HT-29 (cell line): ENCODE data around the gene KCTD1. TPM values are rescaled to one million over a fixed set of nuclear protein-coding genes. Genes with fewer than 3 reads are reported as not detected.
A peak's percentile ranks its signal among the peaks of the same experiment; 100 is the strongest.

Experiments used
- DNase-seq: peaks from one replicate; pipeline ENCODE4 v3.0.0-alpha.2; 2015; ENCODE audit warnings: low spot score
- total RNA-seq: library from RNA; depleted of rRNA; stranded (reverse); fragments of >200 nt; shearing (Covaris generic); gene quantifications from 2 replicates; pipeline ENCODE4 v1.2.3, GENCODE V29; 2014; rRNA removed

KCTD1 gene
- 23.4 and 29.5 TPM in 2 replicates for total RNA-seq

DNA sequence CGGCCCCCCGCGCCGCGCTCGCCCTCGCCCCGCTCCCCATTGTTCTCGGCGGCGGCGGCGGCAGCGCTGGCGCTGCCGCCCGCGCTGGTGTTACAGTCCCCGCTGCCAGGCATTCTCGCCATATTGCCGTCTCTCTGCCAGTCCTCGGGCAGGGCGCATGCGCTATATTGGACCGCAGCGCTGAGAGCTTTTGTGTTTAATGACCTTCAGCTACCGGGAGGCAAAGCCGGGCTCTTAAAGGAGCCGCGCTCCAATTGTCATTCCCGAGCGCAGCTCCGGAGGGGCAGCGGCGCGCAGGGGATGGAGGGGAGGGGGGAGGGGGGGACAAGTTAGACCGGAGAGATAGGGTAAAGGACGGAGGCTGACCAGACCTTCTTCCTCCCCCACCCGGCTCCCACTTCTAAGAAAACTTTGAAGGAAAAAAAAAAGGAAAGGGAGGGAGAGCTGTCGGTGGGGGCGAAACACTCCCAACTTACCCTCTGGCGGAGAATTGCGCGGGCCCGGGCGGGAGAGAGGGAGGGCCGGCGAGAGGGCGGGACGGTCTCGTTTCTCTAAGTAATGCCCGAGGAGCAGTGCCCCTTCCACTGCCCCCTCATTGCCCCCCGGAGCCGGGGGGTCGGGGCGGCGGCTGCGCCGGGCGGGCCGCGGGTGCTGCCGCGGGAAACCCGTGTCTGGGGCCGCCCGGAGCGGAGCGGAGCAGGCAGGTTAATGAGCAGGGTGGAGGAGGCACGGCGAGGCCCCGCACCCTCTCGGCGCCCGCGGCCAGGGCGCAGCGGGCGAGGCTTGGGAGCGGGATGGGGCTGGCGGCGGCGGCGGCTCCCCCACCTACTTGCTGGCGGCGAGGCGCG lies at the start of gene KCTD1:
TSS of gene KCTD1 (minus strand) at position 139 of the 848 bp plus-strand sequence. CDS start at position 122, 17 bp downstream.
- peak; percentile 78 for DNase-seq

GRCh38 chr18:26593365-26594320 lies 45.3 kb upstream of the KCTD1 start:
- no peak for DNase-seq

DNA sequence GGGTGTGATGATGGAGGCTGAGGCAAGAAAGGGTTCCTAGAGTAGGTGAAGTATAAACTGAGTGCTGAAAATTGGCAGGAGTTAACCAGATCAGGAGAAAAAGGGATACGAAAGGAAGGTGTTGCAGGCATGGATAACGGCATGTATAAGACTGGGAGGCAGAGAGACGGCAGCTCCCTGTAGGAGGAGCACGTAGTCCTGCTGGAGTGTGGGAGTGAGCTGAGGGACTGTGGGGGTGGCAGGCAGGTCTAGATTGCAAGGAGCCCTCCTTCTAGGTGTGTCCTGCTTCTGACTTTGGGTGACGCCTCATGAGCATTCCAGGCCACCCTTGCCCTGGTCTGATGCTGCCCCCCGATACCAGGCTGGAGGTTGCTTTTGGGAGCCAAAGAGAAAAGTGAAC lies 36.4 kb upstream of the KCTD1 start:
- DNase-seq, result no peak

GRCh38 chr18:26579941-26580618 lies 31.7 kb upstream of the KCTD1 start:
- peak; percentile 83 for DNase-seq

DNA sequence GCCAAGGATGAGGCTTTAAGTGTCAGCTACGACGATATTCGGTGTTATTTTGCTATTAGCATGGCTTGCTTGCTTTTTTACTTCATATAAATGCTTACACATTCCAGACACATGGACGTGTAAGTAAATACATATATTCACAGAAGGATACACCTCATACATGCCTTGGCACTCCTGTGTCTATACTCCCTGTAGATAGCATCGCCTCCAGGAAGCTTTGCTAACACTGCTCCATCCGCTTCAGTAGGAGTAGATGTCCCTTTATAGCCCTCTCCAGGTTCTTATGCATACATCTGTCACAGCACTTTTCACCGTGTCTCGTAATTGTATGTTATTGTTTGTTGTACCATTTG lies 27.5 kb upstream of the KCTD1 start:
- DNase-seq, result peak; percentile 63

- DNase-seq, result peak; percentile 59
Observed at GRCh38 chr18:26574958-26575864, 26.9 kb upstream of the KCTD1 start.

DNA sequence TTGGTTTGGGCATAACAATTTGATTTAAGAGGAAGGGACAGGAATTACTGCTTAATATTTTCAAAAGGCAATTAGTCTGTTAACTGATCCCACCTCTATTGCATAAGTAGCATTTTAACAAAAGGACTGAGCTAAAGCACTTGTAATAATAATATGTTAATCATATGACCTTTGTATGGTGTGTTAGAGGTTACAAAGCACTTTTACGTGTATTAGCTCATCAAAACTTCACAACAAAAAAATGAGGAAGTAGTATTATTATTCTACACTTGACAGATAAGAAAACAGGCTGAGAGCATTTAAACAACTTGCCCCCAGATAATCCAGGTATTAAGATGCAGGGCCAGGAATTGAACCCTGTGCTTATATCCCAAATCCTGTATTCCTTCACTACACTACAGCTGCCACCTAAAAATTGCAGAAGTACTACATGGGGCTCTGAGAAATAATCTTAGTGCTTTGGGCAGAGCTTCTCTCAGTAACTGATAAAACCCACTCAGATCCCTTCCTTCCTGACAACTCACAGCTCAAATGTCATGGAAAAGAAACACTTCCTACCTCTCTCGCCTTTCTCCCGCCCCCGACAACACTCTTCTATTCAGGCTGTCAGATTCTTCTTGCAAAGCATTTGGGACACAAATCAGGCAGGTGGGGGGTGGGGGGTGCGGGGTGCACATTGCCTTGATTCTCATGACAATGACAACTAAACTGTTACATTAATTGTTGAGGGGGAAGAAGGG lies 20.7 kb upstream of the KCTD1 start:
- DNase-seq, result no peak

DNA sequence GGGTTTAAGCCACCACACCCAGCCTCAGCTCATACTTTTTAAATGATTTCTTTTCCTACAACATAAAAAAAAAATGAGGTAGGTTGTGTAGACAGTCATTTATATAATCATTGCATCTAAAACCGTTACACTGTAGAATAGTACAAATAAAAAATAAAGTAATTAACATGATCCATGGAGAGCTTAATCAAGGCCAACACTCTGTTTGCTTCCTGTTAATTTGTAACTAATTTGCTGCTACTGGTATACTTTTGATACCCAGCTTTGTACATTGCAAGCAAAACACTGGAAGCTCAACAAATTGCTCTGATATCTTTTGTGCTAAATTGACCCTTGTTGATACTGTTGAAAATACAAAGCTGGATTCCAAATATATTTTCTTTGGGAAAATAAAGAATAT lies 20.2 kb upstream of the KCTD1 start:
- DNase-seq, result no peak

GRCh38 chr18:26566874-26567555 lies 18.7 kb upstream of the KCTD1 start:
- no peak for DNase-seq

DNA sequence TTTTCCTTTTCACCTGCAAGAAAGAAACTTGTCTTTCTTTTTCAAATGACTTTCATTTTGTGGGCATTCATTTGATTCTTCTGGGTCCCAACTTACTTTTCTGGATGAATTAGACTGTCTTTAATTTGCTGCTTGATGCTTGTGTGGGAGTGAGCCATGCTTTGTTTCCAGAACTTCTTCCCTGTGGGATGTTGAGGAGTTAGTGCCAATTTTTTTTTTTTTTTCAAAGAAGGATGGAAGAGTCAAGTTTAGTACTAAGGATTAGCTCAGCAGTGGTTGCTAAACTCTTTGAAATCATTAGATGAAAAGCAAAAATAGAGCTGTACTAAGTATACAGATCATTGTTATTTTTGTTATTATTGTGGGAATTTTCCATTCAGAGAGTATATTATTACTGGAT lies 17.2 kb upstream of the KCTD1 start:
- DNase-seq, result no peak

GRCh38 chr18:26563024-26563423 lies 14.7 kb upstream of the KCTD1 start:
- DNase-seq, result no peak

- no peak for DNase-seq
Observed at GRCh38 chr18:26562568-26562967, 14.2 kb upstream of the KCTD1 start.

DNA sequence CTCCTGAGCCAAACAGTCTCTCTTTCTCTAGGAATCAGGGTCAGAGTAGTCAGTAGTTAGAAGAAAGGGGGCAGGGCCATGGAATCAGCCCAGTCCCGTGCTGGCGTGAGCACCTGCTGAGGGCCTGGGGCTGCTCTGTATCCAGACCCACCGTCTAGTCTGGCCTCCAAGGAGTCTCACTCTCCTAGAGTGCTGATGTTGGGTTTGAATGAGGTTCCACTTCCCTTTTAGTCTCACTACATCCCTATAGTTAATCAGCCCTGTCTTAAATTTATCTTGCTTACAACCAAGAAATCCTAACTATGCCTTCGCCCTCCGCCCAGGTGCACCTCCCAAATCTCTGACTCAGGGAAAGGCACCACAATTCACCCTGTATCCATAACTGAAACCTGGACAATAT lies 13.4 kb upstream of the KCTD1 start:
- no peak for DNase-seq

DNA sequence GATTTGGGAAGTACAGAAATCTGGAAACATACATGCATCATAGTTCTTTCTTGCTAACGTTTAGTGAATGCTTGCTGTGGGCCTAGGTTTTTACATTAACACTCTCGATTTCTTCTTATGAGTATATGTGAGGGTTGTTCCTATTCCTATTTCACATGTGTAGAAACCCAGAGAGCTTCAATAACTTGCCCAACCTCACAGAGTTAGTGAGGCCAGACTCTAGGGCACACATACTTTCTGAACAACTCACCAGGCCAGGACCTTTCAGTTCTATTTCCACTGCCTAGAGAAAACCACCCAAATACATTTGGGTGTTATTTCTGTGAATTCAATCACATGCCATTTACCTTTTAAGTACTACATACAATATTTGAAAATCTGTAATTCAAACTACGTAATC lies 8.2 kb upstream of the KCTD1 start:
- DNase-seq, result no peak

GRCh38 chr18:26555804-26556553 lies 7.6 kb upstream of the KCTD1 start:
- DNase-seq, result no peak

- DNase-seq, result no peak
Observed at GRCh38 chr18:26553943-26554342, 5.6 kb upstream of the KCTD1 start.

- no peak for DNase-seq
Observed at GRCh38 chr18:26551695-26552081, 3.3 kb upstream of the KCTD1 start.

DNA sequence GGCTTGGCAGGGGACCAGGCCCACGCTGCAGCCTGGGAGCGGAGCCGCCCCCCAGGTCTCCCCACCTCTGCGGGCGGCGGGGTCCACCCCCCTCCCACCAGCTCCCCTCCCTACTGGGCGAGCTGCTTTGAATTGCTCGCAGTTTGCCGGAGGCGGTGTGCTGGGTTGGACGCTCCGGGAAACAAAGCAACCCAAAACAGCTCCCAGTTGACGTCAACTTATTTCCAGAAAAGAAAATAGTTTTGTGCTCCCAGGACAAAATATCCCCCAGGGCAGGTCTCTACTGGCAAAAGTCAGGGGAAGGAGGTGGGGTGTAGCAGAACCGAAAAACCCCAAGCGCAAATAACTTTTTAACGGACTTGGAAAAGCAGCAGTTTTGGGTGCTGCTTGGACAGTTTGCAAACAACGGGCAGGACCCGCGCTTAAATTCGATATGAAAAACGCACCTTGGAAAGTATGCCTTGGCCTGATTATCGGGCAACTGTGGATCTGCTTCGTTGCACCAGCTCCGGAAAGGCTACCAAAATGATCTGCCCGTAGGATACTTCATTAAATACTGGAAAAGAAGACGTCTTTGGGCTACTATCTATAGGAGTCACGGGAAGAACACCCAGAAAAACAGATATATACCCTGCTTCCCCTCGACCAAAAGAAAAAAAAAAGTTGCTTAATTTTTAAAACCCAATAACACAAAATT lies 2.8 kb upstream of the KCTD1 start:
- DNase-seq, result no peak
